Measurements from ENCODE around the gene MBD3.

The MBD3 gene

GRCh38 chr19:1567116-1567847 is 25.4 kb downstream of the MBD3 start:
- peak overlapping the region; percentile 79 for H3K4me3 ChIP-seq (ENCODE audit: low read depth, low read length)
- in situ Hi-C loops (cut with HindIII; ENCODE audit: low pct_ligation_motif_present, low sequenced_read_pairs) = no loop called here
- peaks cover 2% of the 10 kb centered on the region for H3K36me3 ChIP-seq (replicated peaks)
- DNase-seq = peak; percentile 9
- peak overlapping the region; percentile 86 for H3K27ac ChIP-seq
- H3K27me3 ChIP-seq (replicated peaks) = no peaks in the 10 kb centered on the region
- TF ChIP-seq, protein P1, sequence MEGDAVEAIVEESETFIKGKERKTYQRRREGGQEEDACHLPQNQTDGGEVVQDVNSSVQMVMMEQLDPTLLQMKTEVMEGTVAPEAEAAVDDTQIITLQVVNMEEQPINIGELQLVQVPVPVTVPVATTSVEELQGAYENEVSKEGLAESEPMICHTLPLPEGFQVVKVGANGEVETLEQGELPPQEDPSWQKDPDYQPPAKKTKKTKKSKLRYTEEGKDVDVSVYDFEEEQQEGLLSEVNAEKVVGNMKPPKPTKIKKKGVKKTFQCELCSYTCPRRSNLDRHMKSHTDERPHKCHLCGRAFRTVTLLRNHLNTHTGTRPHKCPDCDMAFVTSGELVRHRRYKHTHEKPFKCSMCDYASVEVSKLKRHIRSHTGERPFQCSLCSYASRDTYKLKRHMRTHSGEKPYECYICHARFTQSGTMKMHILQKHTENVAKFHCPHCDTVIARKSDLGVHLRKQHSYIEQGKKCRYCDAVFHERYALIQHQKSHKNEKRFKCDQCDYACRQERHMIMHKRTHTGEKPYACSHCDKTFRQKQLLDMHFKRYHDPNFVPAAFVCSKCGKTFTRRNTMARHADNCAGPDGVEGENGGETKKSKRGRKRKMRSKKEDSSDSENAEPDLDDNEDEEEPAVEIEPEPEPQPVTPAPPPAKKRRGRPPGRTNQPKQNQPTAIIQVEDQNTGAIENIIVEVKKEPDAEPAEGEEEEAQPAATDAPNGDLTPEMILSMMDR (IDR thresholded peaks at IDR 0.05; ENCODE audit: low read depth, low read length, missing control alignments) = no peak

DNA sequence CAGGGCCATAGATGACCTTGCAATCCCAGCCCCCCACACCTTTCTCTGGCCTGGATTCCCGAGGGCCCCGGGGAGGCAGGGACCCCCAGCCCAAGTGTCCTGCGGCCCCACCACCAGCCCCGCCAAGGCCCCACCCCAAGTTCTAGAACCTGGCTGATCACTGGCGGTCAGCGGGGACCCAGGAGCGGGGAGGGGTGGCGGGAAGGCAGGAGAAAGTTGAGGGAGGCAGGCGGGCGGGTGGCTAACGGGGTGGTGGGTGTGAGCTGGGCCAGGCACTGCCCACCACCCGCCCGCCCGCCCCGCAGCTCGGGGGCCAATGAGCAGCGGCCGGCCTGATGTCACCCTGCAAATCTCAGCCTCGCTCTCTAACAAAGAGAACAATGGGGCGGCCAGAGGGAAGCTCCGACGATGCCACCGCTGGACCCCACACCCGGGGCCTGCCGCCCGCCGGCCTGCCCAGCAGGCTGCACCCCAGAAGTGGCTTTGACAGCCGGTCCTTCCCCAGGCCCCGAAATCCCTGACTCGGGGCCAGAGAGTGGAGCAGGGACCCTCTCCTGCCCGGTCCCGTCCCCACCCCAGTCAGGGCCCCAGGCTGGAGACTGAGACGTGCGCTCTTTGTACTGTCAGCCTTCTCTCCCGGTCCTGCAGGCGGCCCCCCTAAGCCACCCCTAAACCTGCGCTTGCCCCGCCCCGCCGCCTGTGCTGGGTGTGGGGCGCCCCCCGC is 26.1 kb downstream of the MBD3 start:
- peak overlapping the region; percentile 79 for H3K4me3 ChIP-seq (ENCODE audit: low read depth, low read length)

GRCh38 chr19:1563251-1563650 is 29.4 kb downstream of the MBD3 start:
- peaks cover 2% of the 10 kb centered on the region for H3K36me3 ChIP-seq (replicated peaks)
- H3K4me3 ChIP-seq (ENCODE audit: low read depth, low read length) = no peak overlapping the region
- H3K27me3 ChIP-seq (replicated peaks) = no peaks in the 10 kb centered on the region
- in situ Hi-C loops (cut with HindIII; ENCODE audit: low pct_ligation_motif_present, low sequenced_read_pairs) = no loop called here
- no peak for DNase-seq
- TF ChIP-seq, protein P1 (IDR thresholded peaks at IDR 0.05; ENCODE audit: low read depth, low read length, missing control alignments) = no peak
- H3K27ac ChIP-seq = no peak overlapping the region

More for the DNA sequence above, 26.1 kb downstream of the MBD3 start:
- DNase-seq = peak; percentile 76
- peak overlapping the region; percentile 86 for H3K27ac ChIP-seq
- in situ Hi-C loops (cut with HindIII; ENCODE audit: low pct_ligation_motif_present, low sequenced_read_pairs) = no loop called here
- H3K27me3 ChIP-seq (replicated peaks) = no peaks in the 10 kb centered on the region
- H3K36me3 ChIP-seq (replicated peaks) = peaks cover 2% of the 10 kb centered on the region
- TF ChIP-seq, protein P1 (IDR thresholded peaks at IDR 0.05; ENCODE audit: low read depth, low read length, missing control alignments) = no peak

DNA sequence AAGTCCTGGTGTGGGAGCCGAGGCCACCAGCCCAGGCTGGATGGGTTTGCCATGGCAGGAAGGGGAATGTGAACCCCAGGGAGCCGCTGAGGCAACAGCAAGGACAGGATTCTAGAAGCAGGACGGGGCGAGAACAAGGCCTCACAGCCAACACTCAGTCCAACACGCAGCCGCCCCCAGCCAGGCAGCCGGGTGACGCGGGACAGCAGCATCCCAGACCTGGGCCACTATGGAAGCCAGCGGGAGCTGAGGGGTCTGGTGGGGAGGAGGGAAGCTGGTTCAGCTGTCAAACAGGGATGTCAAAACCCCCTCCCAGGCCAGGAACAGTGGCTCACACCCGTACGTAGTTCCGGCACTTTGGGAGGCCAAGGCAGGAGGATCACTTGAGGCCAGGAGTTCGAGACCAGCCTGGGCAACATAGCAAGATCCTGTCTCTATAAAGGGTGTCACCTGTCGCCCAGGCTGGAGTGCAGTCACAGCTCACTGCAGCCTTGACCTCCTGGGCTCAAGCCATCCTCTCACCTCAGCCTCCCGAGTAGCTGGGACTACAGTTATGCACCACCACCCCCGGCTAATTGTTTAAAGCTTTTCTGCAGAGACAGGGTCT is 31.3 kb downstream of the MBD3 start:
- Histone ChIP-seq H3K27me3 (replicated peaks) (no peaks in the 10 kb centered on the region), H3K36me3 (replicated peaks) (peaks cover 6% of the 10 kb centered on the region), H3K27ac (no peak overlapping the region), H3K4me3 (ENCODE audit: low read depth, low read length) (no peak overlapping the region)
- in situ Hi-C loops (cut with HindIII; ENCODE audit: low pct_ligation_motif_present, low sequenced_read_pairs) = no loop called here
- TF ChIP-seq, protein P1 (IDR thresholded peaks at IDR 0.05; ENCODE audit: low read depth, low read length, missing control alignments) = no peak
- DNase-seq = no peak

DNA sequence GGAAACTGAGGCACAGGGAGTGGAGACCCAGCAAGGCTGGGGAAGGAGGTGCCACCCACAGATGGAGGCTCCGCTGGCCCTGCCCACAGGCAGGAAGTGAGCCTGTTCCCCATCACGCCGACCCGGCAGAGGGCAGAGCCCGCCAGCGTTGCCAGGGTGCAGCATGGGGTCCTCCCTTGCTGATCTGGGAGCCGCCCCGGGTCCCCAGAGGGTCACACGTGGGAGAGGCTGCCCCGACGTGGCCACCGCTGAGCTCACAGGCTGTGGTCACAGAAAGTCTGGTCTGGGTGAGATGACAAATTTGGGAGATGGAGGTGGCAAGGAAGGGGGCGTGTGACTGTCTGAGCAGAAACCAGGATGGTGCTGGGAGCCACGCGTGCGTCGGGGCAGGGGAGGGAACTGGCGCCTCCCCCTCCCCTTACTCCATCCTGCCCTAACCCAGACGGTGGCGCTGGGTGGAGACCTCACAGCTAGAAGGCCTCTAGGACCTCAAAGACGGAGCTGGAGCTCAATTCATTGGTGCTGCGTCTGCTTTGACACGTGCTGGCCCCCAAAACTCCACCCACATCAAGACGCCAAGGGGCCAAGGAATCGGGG is 32.3 kb downstream of the MBD3 start:
- Histone ChIP-seq H3K27ac (no peak overlapping the region), H3K4me3 (ENCODE audit: low read depth, low read length) (no peak overlapping the region), H3K36me3 (replicated peaks) (peaks cover 8% of the 10 kb centered on the region), H3K27me3 (replicated peaks) (no peaks in the 10 kb centered on the region)
- TF ChIP-seq, protein P1 (IDR thresholded peaks at IDR 0.05; ENCODE audit: low read depth, low read length, missing control alignments) = no peak
- in situ Hi-C loops (cut with HindIII; ENCODE audit: low pct_ligation_motif_present, low sequenced_read_pairs) = no loop called here
- DNase-seq = no peak

Measured in brain microvascular endothelial cell (primary cell).